Suprapubic skin (tissue), 4 donors: ENCODE results near the gene NOX3. TPM values are rescaled to one million over a fixed set of nuclear protein-coding genes. Genes with fewer than 3 reads are reported as not detected.

ENCODE experiments used
- DNase-seq, 2 donors: peaks; one replicate each; pipeline ENCODE4 v3.0.0-alpha.2; 2019; ENCODE audit warnings: low spot score in 2 of 2
- H3K27ac ChIP-seq: fragments of 200-600 bp; sonication (generic); one replicate; pipeline ENCODE4 v1.5.1; 2019
- H3K27me3 ChIP-seq: fragments of 200-600 bp; sonication (generic); one replicate; pipeline ENCODE4 v1.5.1; 2019
- H3K36me3 ChIP-seq: fragments of 200-600 bp; sonication (generic); one replicate; pipeline ENCODE4 v1.5.1; 2019
- H3K4me1 ChIP-seq: fragments of 200-600 bp; sonication (generic); one replicate; pipeline ENCODE4 v1.5.1; 2019
- H3K4me3 ChIP-seq: fragments of 200-600 bp; sonication (generic); one replicate; pipeline ENCODE4 v1.5.1; 2019; ENCODE audit warnings: mild to moderate bottlenecking
- H3K9me3 ChIP-seq: fragments of 200-600 bp; sonication (generic); one replicate; pipeline ENCODE4 v1.5.1; 2019
- EP300 ChIP-seq: sonication (generic); formaldehyde crosslinking; IDR thresholded peaks from one replicate; pipeline ENCODE4 v1.6.1; 2017; ENCODE audit warnings: antibody characterized with exemption
- POLR2A ChIP-seq, 2 donors: fragments of 450-650 bp; IDR thresholded peaks; one replicate each; pipeline ENCODE4 v1.6.1; 2017; ENCODE audit warnings: antibody characterized with exemption in 2 of 2, mild to moderate bottlenecking in 2 of 2, moderate library complexity in 2 of 2
- POLR2AphosphoS5 ChIP-seq, 3 donors: sonication (generic); formaldehyde crosslinking; IDR thresholded peaks; one replicate each; pipeline ENCODE4 v1.6.1; 2017; ENCODE audit warnings: antibody characterized with exemption in 3 of 3
- WGBS: methylation state at CpG from one replicate; pipeline ENCODE4 v1.1.5; 2018; 5-methylcytosine and 5-hydroxymethylcytosine counted together
- total RNA-seq, 4 donors: library from RNA; depleted of rRNA; stranded (reverse); fragments of >200 nt; gene quantifications; one replicate each; pipeline ENCODE4 v1.1.0, GENCODE V29; 2016
- TF ChIP-seq, protein P1 (sequence below), 2 donors: fragments of 200-600 bp in 1 of 2; fragments of 450-650 bp in 1 of 2; sonication (generic) in 1 of 2; IDR thresholded peaks; one replicate each; pipeline ENCODE4 v1.5.1; 2016 to 2019; ENCODE audit warnings: antibody characterized with exemption in 2 of 2, mild to moderate bottlenecking in 1 of 2, moderate library complexity in 1 of 2

NOX3 gene
- total RNA-seq, 4 donors from 2014 or later: not detected

DNA sequence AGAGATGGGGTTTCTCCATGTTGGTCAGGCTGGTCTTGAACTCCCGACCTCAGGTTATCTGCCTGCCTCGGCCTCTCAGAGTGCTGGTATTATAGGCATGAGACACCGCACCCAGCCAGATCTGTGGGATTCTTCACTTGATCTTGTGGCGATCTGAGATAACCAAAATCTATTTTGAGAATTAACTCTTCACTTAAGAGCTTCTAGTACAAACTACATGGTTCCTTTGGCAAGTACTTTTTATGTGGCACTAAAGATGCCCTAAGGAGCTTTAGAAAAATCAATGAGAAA lies 103.6 kb downstream of the NOX3 start:
- no peaks in the 10 kb centered on the region for H3K4me1 ChIP-seq
- H3K9me3 ChIP-seq: peaks cover 5% of the 10 kb centered on the region
- TF ChIP-seq, protein P1, sequence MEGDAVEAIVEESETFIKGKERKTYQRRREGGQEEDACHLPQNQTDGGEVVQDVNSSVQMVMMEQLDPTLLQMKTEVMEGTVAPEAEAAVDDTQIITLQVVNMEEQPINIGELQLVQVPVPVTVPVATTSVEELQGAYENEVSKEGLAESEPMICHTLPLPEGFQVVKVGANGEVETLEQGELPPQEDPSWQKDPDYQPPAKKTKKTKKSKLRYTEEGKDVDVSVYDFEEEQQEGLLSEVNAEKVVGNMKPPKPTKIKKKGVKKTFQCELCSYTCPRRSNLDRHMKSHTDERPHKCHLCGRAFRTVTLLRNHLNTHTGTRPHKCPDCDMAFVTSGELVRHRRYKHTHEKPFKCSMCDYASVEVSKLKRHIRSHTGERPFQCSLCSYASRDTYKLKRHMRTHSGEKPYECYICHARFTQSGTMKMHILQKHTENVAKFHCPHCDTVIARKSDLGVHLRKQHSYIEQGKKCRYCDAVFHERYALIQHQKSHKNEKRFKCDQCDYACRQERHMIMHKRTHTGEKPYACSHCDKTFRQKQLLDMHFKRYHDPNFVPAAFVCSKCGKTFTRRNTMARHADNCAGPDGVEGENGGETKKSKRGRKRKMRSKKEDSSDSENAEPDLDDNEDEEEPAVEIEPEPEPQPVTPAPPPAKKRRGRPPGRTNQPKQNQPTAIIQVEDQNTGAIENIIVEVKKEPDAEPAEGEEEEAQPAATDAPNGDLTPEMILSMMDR (IDR thresholded peaks at IDR 0.05): no peak
- no peak for TF ChIP-seq EP300
- no peak for TF ChIP-seq POLR2A (IDR thresholded peaks at IDR 0.05)
- TF ChIP-seq POLR2AphosphoS5 (IDR thresholded peaks at IDR 0.05): no peak
- no peaks in the 10 kb centered on the region for H3K36me3 ChIP-seq
- H3K4me3 ChIP-seq: no peak overlapping the region
- DNase-seq: no peak
- no peak overlapping the region for H3K27ac ChIP-seq
- H3K27me3 ChIP-seq: no peaks in the 10 kb centered on the region
- 88% methylated on average over 4 of the region's 4 CpGs for WGBS

DNA sequence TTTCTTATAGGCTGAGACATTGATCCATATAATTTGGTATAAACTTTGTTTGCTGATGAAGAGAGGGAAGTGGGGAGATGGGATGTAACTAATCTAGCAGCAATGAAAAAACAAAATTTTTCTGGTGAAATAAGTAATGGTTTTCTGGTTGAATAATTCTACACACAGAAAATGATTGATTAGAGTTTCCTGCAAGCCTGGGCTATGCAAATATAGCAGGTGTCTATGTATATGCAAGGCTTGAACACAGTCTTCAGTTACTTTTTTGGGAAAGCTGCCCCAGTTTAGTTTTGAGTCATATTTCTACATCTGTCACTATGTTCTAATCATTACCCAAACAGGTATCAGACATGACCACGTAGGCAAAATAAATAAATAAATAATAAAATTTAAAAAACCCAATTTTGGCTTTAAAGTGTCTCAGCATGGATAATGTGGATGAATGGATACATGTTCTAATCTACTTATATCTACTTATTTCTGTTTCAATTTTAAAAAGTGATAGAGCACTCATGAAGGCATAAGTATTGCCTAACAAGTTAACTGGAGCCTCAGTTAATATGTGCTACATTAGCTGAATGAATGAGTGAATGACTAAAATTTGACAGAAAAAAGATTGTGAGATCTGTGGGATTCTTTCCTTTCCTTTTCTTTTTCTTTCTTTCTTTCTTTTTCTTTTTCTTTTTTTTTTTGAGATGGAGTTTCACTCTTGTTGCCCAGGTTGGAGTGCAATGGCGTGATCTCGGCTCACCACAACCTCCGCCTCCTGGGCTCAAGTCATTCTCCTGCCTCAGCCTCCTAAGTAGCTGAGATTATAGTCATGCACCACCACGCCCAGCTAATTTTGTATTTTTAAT lies 104.1 kb downstream of the NOX3 start:
- Histone ChIP-seq H3K9me3 (peaks cover 5% of the 10 kb centered on the region), H3K4me1 (no peaks in the 10 kb centered on the region), H3K27ac (no peak overlapping the region), H3K27me3 (no peaks in the 10 kb centered on the region), H3K4me3 (no peak overlapping the region), H3K36me3 (no peaks in the 10 kb centered on the region)
- no peak for DNase-seq
- 81% methylated on average over 5 of the region's 5 CpGs for WGBS
- TF ChIP-seq, protein P1 (IDR thresholded peaks at IDR 0.05): no peak
- TF ChIP-seq POLR2A (IDR thresholded peaks at IDR 0.05): no peak
- no peak for TF ChIP-seq EP300
- TF ChIP-seq POLR2AphosphoS5 (IDR thresholded peaks at IDR 0.05): no peak

DNA sequence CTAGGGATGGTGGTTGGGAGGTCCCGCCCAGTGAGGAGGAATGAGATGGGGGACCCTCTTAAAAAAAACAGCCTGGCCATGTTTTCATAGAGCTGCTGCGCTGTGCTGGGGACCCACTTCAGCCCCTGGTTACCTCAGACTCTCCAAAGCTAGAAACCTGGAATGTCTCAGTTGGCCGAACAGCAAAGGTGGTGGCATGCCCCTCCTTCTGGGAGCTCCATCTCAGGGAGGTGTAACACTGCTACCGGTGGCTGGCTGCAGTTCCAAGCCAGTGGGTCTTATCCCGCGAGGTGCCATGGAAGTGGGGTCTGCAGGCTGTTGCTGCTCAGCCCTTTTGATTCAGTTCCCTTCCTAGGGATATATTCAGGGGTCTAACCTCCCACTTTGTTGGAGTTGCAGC lies 105.7 kb downstream of the NOX3 start:
- no peak for DNase-seq
- H3K9me3 ChIP-seq: peaks cover 5% of the 10 kb centered on the region
- 98% methylated on average over 6 of the region's 6 CpGs for WGBS
- H3K27me3 ChIP-seq: no peaks in the 10 kb centered on the region
- no peaks in the 10 kb centered on the region for H3K36me3 ChIP-seq
- no peak overlapping the region for H3K27ac ChIP-seq
- no peaks in the 10 kb centered on the region for H3K4me1 ChIP-seq
- H3K4me3 ChIP-seq: no peak overlapping the region
- TF ChIP-seq EP300: no peak
- no peak for TF ChIP-seq POLR2AphosphoS5 (IDR thresholded peaks at IDR 0.05)
- no peak for TF ChIP-seq POLR2A (IDR thresholded peaks at IDR 0.05)
- TF ChIP-seq, protein P1 (IDR thresholded peaks at IDR 0.05): no peak

DNA sequence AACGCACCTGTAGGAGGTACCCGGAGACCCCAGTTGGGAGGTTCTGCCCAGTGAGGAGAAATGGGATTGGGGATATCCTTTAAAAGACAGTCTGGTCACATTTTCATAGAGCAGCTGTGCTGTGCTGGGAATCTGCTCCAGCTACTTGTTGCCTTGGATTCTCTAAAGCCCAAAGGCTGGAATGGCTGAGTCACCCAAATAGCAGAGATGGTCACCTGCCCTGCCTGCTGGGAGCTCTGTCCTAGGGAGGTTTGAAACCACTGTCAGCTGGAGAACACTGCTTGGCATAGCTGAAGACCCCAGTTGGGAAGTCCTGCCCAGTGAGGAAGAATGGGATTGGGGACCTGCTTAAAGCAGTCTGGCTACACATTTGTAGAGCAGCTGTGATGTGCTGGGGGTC lies 106.5 kb downstream of the NOX3 start:
- WGBS: 100% methylated on average over 2 of the region's 2 CpGs
- no peak overlapping the region for H3K4me3 ChIP-seq

DNA sequence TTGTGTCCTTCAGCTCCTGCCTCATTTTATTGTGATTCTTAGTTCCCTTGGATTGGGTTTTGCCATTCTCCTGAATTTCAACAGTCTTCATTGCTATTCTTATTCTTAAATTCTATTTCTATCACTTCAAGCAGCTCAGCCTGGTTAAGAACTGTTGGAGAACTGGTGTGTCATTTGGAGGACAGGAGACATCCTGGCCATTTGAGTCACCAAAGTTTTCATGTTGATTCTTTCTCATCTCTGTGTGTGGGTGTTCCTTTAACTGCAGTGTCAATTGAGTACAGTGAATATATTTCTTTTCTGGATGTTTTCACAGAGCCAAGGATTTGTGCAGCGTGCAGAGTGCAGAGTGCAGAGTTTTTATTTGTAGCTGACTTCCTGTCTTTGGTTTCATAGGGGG lies 107.8 kb downstream of the NOX3 start:
- 72% methylated on average over 1 of the region's 1 CpG for WGBS
- no peaks in the 10 kb centered on the region for H3K9me3 ChIP-seq
- no peak overlapping the region for H3K4me3 ChIP-seq

More for the DNA sequence above, 106.5 kb downstream of the NOX3 start:
- no peak for DNase-seq
- TF ChIP-seq, protein P1 (IDR thresholded peaks at IDR 0.05): no peak
- no peak for TF ChIP-seq POLR2AphosphoS5 (IDR thresholded peaks at IDR 0.05)
- TF ChIP-seq POLR2A (IDR thresholded peaks at IDR 0.05): no peak
- no peak for TF ChIP-seq EP300
- Histone ChIP-seq H3K27me3 (no peaks in the 10 kb centered on the region), H3K4me1 (no peaks in the 10 kb centered on the region), H3K27ac (no peak overlapping the region), H3K36me3 (no peaks in the 10 kb centered on the region), H3K9me3 (peaks cover 5% of the 10 kb centered on the region)

More for the DNA sequence above, 107.8 kb downstream of the NOX3 start:
- H3K4me1 ChIP-seq: no peaks in the 10 kb centered on the region
- TF ChIP-seq, protein P1 (IDR thresholded peaks at IDR 0.05): no peak
- TF ChIP-seq EP300: no peak
- no peak for TF ChIP-seq POLR2A (IDR thresholded peaks at IDR 0.05)
- TF ChIP-seq POLR2AphosphoS5 (IDR thresholded peaks at IDR 0.05): no peak
- H3K27ac ChIP-seq: no peak overlapping the region
- H3K27me3 ChIP-seq: no peaks in the 10 kb centered on the region
- H3K36me3 ChIP-seq: no peaks in the 10 kb centered on the region
- no peak for DNase-seq
